GM21786 (cell line): Measurements from ENCODE around the gene ORMDL2.
"Not testable (repeated sequence)": the region's sequence is repeated elsewhere in the genome, so short reads cannot be mapped to it uniquely, and the experiment has no call there.

ENCODE experiments used
- ATAC-seq: cut with Tn5 transposase; IDR thresholded peaks from one replicate; pipeline ENCODE4 v1.9.1; 2021; ENCODE audit not compliant: unreplicated experiment

ORMDL2 gene

GRCh38 chr12:55850401-55850800 is 32.6 kb downstream of the ORMDL2 start:
- no peak for ATAC-seq

- no peak for ATAC-seq
Observed at GRCh38 chr12:55850893-55851292, 33.1 kb downstream of the ORMDL2 start.

GRCh38 chr12:55852740-55853139 is 34.9 kb downstream of the ORMDL2 start:
- no peak for ATAC-seq

- ATAC-seq, result no peak
Observed at GRCh38 chr12:55861396-55861795, 43.6 kb downstream of the ORMDL2 start.

GRCh38 chr12:55861871-55862270 is 44.0 kb downstream of the ORMDL2 start:
- ATAC-seq, result no peak

GRCh38 chr12:55862286-55862685 is 44.4 kb downstream of the ORMDL2 start:
- no peak for ATAC-seq

GRCh38 chr12:55862931-55863330 is 45.1 kb downstream of the ORMDL2 start:
- not testable (repeated sequence) for ATAC-seq

GRCh38 chr12:55865327-55865726 is 47.5 kb downstream of the ORMDL2 start:
- no peak for ATAC-seq

- ATAC-seq, result not testable (repeated sequence)
Observed at GRCh38 chr12:55866454-55867004, 48.7 kb downstream of the ORMDL2 start.
